Vagina (tissue), 2 donors: ENCODE data around the gene SLC39A9.

ENCODE experiments used
- POLR2A ChIP-seq, 2 donors: fragments of 450-650 bp; IDR thresholded peaks; one replicate each; pipeline ENCODE4 v1.6.1; 2017; ENCODE audit warnings: antibody characterized with exemption in 2 of 2, mild to moderate bottlenecking in 2 of 2, moderate library complexity in 2 of 2
- POLR2AphosphoS5 ChIP-seq, 2 donors: sonication (generic); formaldehyde crosslinking; IDR thresholded peaks; one replicate each; pipeline ENCODE4 v1.9.0; 2017; ENCODE audit warnings: antibody characterized with exemption in 2 of 2, mild to moderate bottlenecking in 2 of 2, low read depth in 1 of 2; ENCODE audit not compliant: insufficient read depth in 1 of 2
- TF ChIP-seq, protein P1 (sequence below), 3 experiments: fragments of 450-650 bp in 2 of 3; fragments of 200-600 bp in 1 of 3; sonication (generic) in 1 of 3; IDR thresholded peaks; one replicate each; pipeline ENCODE4 v1.5.1; 2017 to 2019; ENCODE audit warnings: antibody characterized with exemption in 3 of 3, mild to moderate bottlenecking in 2 of 3, moderate library complexity in 2 of 3

DNA sequence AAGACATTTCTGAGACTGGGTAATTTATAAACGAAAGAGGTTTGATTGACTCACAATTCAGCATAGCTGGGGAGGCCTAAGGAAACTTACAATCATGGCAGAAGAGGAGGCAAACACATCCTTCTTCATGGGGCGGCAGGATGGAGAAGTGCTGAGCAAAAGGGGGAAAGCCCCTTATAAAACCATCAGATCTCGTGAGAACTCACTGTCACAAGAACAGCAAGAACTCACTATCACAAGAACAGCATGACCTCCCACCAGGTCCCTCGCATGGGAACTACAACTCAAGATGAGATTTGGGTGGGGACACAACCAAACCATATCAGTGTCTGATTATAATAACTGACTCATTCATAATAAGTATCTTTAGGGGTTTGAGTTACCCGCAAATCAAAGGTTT is 6.4 kb downstream of the SLC39A9 start:
- TF ChIP-seq, protein P1, sequence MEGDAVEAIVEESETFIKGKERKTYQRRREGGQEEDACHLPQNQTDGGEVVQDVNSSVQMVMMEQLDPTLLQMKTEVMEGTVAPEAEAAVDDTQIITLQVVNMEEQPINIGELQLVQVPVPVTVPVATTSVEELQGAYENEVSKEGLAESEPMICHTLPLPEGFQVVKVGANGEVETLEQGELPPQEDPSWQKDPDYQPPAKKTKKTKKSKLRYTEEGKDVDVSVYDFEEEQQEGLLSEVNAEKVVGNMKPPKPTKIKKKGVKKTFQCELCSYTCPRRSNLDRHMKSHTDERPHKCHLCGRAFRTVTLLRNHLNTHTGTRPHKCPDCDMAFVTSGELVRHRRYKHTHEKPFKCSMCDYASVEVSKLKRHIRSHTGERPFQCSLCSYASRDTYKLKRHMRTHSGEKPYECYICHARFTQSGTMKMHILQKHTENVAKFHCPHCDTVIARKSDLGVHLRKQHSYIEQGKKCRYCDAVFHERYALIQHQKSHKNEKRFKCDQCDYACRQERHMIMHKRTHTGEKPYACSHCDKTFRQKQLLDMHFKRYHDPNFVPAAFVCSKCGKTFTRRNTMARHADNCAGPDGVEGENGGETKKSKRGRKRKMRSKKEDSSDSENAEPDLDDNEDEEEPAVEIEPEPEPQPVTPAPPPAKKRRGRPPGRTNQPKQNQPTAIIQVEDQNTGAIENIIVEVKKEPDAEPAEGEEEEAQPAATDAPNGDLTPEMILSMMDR (IDR thresholded peaks at IDR 0.05): no peak
- TF ChIP-seq POLR2A (IDR thresholded peaks at IDR 0.05) (no peak), POLR2AphosphoS5 (IDR thresholded peaks at IDR 0.05; ENCODE audit: insufficient read depth in 1 of 2, low read depth in 1 of 2) (no peak)
